Panc1 (cell line): ENCODE measurements around the gene FABP2. TPM values are rescaled to one million over a fixed set of nuclear protein-coding genes. Genes with fewer than 3 reads are reported as not detected.

Experiments used
- ATAC-seq: fragments of 200-7000 bp; cut with Tn5 transposase; 2 replicates; pipeline ENCODE4 v1.9.1; 2020; ENCODE audit warnings: mild to moderate bottlenecking, moderate library complexity
- BruUV-seq: library from RNA; stranded (reverse); fragments of 400-500 nt; replicated peaks from 2 replicates; lab custom pipeline; 2021; lab: Mats Ljungman, UMichigan
- CTCF ChIA-PET: fragments of 300-600 bp; sonication (Branson Sonifier 250); formaldehyde crosslinking; loops from one replicate; lab custom pipeline; 2022; ENCODE audit warnings: antibody characterized with exemption; lab: Charles Lee
- POLR2A ChIA-PET: fragments of 300-600 bp; sonication (Branson Sonifier 250); formaldehyde crosslinking; loops from one replicate; lab custom pipeline; 2022; ENCODE audit warnings: antibody characterized with exemption; lab: Charles Lee
- DNase-seq: peaks from one replicate; pipeline ENCODE4 v3.0.0-alpha.2; 2010; ENCODE audit warnings: low read depth, low spot score
- H3K27ac ChIP-seq: 2 replicates; pipeline ENCODE4 v1.5.1; 2011; ENCODE audit warnings: mild to moderate bottlenecking, low read length, inconsistent platforms
- H3K27me3 ChIP-seq: fragments of 200-500 bp; sonication (Bioruptor generic); 2 replicates; pipeline ENCODE4 v1.6.0; 2014; ENCODE audit warnings: low read length, inconsistent platforms; ENCODE audit not compliant: control insufficient read depth, insufficient read depth
- H3K36me3 ChIP-seq: fragments of 200-500 bp; sonication (Bioruptor generic); 2 replicates; pipeline ENCODE4 v1.5.1; 2014; ENCODE audit warnings: inconsistent platforms, mild to moderate bottlenecking, low read length, moderate library complexity; ENCODE audit not compliant: control insufficient read depth, insufficient read depth
- H3K4me1 ChIP-seq: 2 replicates; pipeline ENCODE4 v1.5.1; 2011; ENCODE audit warnings: inconsistent platforms, mild to moderate bottlenecking, low read length, moderate library complexity; ENCODE audit not compliant: control insufficient read depth, insufficient read depth
- H3K4me3 ChIP-seq, 2 experiments: 2 replicates each; pipeline ENCODE4 v1.5.1; 2011 to 2012; ENCODE audit warnings: low read depth in 2 of 2, low read length in 2 of 2, mild to moderate bottlenecking in 2 of 2, inconsistent platforms in 1 of 2, moderate library complexity in 1 of 2
- H3K9me3 ChIP-seq: fragments of 200-500 bp; sonication (Bioruptor generic); 2 replicates; pipeline ENCODE4 v1.5.1; 2014; ENCODE audit warnings: low read depth, mild to moderate bottlenecking, inconsistent platforms, low read length, moderate library complexity; ENCODE audit not compliant: control insufficient read depth, insufficient read depth
- POLR2AphosphoS5 ChIP-seq: IDR thresholded peaks from 2 replicates; pipeline ENCODE4 v1.6.1; 2012; ENCODE audit warnings: mild to moderate bottlenecking, low read depth, low read length, moderate library complexity
- SIN3A ChIP-seq: IDR thresholded peaks from 2 replicates; pipeline ENCODE4 v1.6.1; 2012; ENCODE audit warnings: low read depth, mild to moderate bottlenecking, low read length, moderate library complexity, borderline replicate concordance; ENCODE audit not compliant: insufficient read depth
- TCF7L2 ChIP-seq: IDR thresholded peaks from 2 replicates; pipeline ENCODE4 v1.6.1; 2011; ENCODE audit warnings: mild to moderate bottlenecking, low read depth, low read length, inconsistent platforms
- in situ Hi-C: cut with HindIII; loops from 2 replicates; pipeline ENCODE4 v1.10.0; 2016; ENCODE audit warnings: low sequenced_read_pairs, low pct_unique_long_range_greater_than_20kb
- intact Hi-C: fragments of 100-400 bp; cut with micrococcal nuclease; formaldehyde crosslinking; loops from one replicate; pipeline ENCODE4 v1.10.0; 2022; ENCODE audit not compliant: unreplicated experiment
- total RNA-seq: library from RNA; stranded (reverse); gene quantifications from one replicate; pipeline ENCODE4 v1.2.1, GENCODE V29; 2021; ENCODE audit not compliant: unreplicated experiment
- TF ChIP-seq, protein P1 (sequence below), 2 experiments: IDR thresholded peaks; 2 replicates each; pipeline ENCODE4 v1.6.1; 2011 to 2012; ENCODE audit warnings: low read depth in 2 of 2, control low read depth in 1 of 2, low read length in 1 of 2, mild to moderate bottlenecking in 1 of 2, moderate library complexity in 1 of 2; ENCODE audit not compliant: insufficient read depth in 1 of 2
- TF ChIP-seq, protein P2 (sequence below): fragments of 450-650 bp; IDR thresholded peaks from 2 replicates; pipeline ENCODE4 v1.5.1; 2017; ENCODE audit warnings: mild to moderate bottlenecking

Gene FABP2
- total RNA-seq, 1 experiment from 2014 or later: not detected

DNA sequence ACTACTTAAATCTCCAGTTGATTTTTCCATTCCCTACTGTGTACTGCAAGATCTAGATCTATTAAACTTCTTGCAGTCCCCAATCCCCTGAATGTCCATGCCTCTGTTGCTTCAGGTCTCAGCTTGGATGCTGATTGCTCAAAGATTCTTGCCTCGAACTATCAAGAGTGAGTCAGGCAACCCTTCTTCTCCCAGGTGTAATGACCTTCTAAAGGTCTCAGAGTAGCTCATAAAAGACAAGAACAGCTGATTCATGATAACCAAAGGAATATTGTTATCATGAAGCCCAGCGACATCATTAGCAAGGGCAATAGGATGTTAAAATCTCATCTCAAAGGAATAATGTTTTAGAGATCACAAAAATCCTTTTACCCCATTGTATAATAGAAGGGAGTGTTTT, 6.8 kb upstream of the FABP2 start:
- TF ChIP-seq SIN3A: no peak
- no peak for TF ChIP-seq POLR2AphosphoS5
- TF ChIP-seq, protein P1, sequence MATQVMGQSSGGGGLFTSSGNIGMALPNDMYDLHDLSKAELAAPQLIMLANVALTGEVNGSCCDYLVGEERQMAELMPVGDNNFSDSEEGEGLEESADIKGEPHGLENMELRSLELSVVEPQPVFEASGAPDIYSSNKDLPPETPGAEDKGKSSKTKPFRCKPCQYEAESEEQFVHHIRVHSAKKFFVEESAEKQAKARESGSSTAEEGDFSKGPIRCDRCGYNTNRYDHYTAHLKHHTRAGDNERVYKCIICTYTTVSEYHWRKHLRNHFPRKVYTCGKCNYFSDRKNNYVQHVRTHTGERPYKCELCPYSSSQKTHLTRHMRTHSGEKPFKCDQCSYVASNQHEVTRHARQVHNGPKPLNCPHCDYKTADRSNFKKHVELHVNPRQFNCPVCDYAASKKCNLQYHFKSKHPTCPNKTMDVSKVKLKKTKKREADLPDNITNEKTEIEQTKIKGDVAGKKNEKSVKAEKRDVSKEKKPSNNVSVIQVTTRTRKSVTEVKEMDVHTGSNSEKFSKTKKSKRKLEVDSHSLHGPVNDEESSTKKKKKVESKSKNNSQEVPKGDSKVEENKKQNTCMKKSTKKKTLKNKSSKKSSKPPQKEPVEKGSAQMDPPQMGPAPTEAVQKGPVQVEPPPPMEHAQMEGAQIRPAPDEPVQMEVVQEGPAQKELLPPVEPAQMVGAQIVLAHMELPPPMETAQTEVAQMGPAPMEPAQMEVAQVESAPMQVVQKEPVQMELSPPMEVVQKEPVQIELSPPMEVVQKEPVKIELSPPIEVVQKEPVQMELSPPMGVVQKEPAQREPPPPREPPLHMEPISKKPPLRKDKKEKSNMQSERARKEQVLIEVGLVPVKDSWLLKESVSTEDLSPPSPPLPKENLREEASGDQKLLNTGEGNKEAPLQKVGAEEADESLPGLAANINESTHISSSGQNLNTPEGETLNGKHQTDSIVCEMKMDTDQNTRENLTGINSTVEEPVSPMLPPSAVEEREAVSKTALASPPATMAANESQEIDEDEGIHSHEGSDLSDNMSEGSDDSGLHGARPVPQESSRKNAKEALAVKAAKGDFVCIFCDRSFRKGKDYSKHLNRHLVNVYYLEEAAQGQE (IDR thresholded peaks at IDR 0.05; ENCODE audit: insufficient read depth in 1 of 2, low read depth in 2 of 2, low read length in 1 of 2): no peak
- BruUV-seq: no TSS peak
- Histone ChIP-seq H3K4me1 (no peaks in the 10 kb centered on the region), H3K27me3 (peaks cover 2% of the 10 kb centered on the region; the same call in 1 of the 2 replicates), H3K36me3 (no peaks in the 10 kb centered on the region), H3K4me3 (no peak overlapping the region), H3K9me3 (no peaks in the 10 kb centered on the region), H3K27ac (no peak overlapping the region)
- in situ Hi-C loops (no loop called here), intact Hi-C loops (no loop called here)
- ChIA-PET POLR2A (no interaction called here), CTCF (no interaction called here)
- ATAC-seq (no peak), DNase-seq (no peak)

DNA sequence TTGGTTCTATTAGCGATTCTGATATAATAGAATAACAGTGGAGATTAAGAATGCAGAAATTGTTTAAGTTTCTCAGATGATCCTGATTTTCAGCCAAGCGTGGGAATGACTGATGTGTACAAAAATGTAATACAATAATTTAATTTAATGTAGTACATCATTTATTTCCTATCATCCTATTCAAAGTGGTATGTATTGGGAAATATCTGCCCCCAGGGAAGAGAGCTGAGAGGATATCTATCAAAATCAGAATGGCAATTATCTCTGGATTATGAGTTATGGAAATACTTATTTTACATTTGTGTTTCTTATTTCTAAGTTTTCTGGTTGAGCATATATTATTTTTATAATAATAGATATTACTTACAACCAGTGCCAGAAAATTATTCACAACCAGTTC, 3.9 kb downstream of the FABP2 start:
- POLR2A ChIA-PET: no interaction called here
- no peaks in the 10 kb centered on the region for H3K9me3 ChIP-seq
- DNase-seq: no peak
- no peak for ATAC-seq
- in situ Hi-C loops (no loop called here), intact Hi-C loops (loop anchor here (10.0 kb wide), 1 partner anchor 307 kb away; the partner anchor contains the start of gene PDE5A)
- TF ChIP-seq, protein P1 (IDR thresholded peaks at IDR 0.05; ENCODE audit: insufficient read depth in 1 of 2, low read depth in 2 of 2, low read length in 1 of 2): no peak
- TF ChIP-seq TCF7L2 (no peak), POLR2AphosphoS5 (no peak), SIN3A (no peak)
- TF ChIP-seq, protein P2, sequence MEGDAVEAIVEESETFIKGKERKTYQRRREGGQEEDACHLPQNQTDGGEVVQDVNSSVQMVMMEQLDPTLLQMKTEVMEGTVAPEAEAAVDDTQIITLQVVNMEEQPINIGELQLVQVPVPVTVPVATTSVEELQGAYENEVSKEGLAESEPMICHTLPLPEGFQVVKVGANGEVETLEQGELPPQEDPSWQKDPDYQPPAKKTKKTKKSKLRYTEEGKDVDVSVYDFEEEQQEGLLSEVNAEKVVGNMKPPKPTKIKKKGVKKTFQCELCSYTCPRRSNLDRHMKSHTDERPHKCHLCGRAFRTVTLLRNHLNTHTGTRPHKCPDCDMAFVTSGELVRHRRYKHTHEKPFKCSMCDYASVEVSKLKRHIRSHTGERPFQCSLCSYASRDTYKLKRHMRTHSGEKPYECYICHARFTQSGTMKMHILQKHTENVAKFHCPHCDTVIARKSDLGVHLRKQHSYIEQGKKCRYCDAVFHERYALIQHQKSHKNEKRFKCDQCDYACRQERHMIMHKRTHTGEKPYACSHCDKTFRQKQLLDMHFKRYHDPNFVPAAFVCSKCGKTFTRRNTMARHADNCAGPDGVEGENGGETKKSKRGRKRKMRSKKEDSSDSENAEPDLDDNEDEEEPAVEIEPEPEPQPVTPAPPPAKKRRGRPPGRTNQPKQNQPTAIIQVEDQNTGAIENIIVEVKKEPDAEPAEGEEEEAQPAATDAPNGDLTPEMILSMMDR: no peak
- H3K36me3 ChIP-seq: no peaks in the 10 kb centered on the region
- BruUV-seq: no TSS peak
- no peak overlapping the region for H3K27ac ChIP-seq
- CTCF ChIA-PET: no interaction called here
- H3K4me1 ChIP-seq: no peaks in the 10 kb centered on the region
- no peak overlapping the region for H3K4me3 ChIP-seq
- H3K27me3 ChIP-seq: peaks cover 2% of the 10 kb centered on the region
